Right atrium auricular region (tissue), 2 donors: Measurements from ENCODE around the gene AHNAK. TPM values are rescaled to one million over a fixed set of nuclear protein-coding genes. Genes with fewer than 3 reads are reported as not detected.
"Not testable (repeated sequence)": the region's sequence is repeated elsewhere in the genome, so short reads cannot be mapped to it uniquely, and the experiment has no call there.

ENCODE experiments used
- DNase-seq: peaks from one replicate; pipeline ENCODE4 v3.0.0-alpha.2; 2019; ENCODE audit warnings: low spot score
- H3K27ac ChIP-seq, 2 donors: fragments of 200-600 bp; sonication (generic); 1 replicate in 1 of 2; 2 replicates in 1 of 2; pipeline ENCODE4 v1.5.1; 2016 to 2019
- H3K27me3 ChIP-seq, 2 donors: fragments of 200-600 bp; sonication (generic); one replicate each; pipeline versions ENCODE4 v1.5.1 to v1.6.0; 2017 to 2019
- H3K36me3 ChIP-seq: fragments of 200-600 bp; sonication (generic); one replicate; pipeline ENCODE4 v1.5.1; 2016
- H3K4me1 ChIP-seq, 2 donors: fragments of 200-600 bp; sonication (generic); one replicate each; pipeline versions ENCODE4 v1.5.1 to v1.6.0; 2017 to 2019
- H3K4me3 ChIP-seq, 2 donors: fragments of 200-600 bp; sonication (generic); 1 replicate in 1 of 2; 2 replicates in 1 of 2; pipeline ENCODE4 v1.5.1; 2017 to 2019; ENCODE audit warnings: mild to moderate bottlenecking in 1 of 2, moderate library complexity in 1 of 2
- H3K9me3 ChIP-seq, 2 donors: fragments of 200-600 bp; sonication (generic); one replicate each; pipeline ENCODE4 v1.5.1; 2019
- total RNA-seq, 2 donors: library from RNA; depleted of rRNA; stranded (reverse); fragments of >200 nt; gene quantifications; one replicate each; pipeline ENCODE4 v1.1.0, GENCODE V29; 2016
- TF ChIP-seq, protein P1 (sequence below), 2 donors: fragments of 200-600 bp; sonication (generic); IDR thresholded peaks; one replicate each; pipeline ENCODE4 v1.5.1; 2019; ENCODE audit warnings: antibody characterized with exemption in 2 of 2

AHNAK gene
- total RNA-seq, 2 donors from 2014 or later, result 270 to 441 TPM

DNA sequence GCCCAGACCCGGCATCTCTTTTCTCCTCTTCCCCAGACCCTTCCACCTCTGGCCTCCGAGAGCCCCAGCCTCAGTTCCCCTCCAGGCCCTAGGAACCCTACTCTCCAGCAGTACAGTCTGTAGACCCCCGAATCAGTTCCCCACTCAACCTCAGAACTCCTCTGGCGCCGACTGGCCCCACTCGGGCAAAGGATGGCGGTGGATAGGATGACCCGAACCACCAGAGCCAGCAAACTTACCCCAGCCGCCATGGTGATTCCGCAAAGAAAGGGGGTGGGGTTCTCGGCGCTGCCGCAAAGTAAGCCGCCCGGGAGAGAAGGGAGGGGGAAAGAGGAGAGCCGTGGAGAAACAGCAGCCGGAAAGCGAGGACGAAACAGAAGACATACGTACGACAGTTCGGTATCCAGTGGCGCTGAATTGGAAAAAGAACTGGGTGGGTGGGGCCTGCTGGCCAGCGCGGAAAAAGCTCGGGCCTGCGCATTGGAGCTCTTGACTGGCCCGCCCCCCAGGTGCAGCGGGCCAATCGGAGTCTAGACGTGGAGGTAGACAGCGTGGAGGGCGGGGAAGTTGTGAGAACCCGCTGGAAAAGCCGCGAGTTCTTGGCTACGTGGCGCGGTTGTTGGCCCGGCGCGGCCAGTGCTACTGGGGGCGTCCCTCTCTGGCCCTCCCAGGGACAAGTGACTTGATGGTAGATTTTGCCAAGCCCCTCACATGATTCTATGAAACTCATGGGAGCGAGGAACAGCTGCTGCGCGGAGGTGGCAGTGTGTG, 27.2 kb upstream of the AHNAK start, which contains the start of gene EEF1G:
Gene EEF1G (minus strand): TSS at position 300 of the 771 bp plus-strand sequence. CDS start 49 bp downstream, at position 251.
- Histone ChIP-seq H3K4me3 (peak within 1 kb of the TSS; percentile 79 to 85), H3K36me3 (peaks cover 56% of the 10 kb centered on the region), H3K4me1 (peaks cover 0 to 44% of the 10 kb centered on the region in 2 donors), H3K27me3 (no peaks in the 10 kb centered on the region), H3K9me3 (no peaks in the 10 kb centered on the region), H3K27ac (peak within 1 kb of the TSS; percentile 91 to 96)
- peak; percentile 99 for DNase-seq
- TF ChIP-seq, protein P1, sequence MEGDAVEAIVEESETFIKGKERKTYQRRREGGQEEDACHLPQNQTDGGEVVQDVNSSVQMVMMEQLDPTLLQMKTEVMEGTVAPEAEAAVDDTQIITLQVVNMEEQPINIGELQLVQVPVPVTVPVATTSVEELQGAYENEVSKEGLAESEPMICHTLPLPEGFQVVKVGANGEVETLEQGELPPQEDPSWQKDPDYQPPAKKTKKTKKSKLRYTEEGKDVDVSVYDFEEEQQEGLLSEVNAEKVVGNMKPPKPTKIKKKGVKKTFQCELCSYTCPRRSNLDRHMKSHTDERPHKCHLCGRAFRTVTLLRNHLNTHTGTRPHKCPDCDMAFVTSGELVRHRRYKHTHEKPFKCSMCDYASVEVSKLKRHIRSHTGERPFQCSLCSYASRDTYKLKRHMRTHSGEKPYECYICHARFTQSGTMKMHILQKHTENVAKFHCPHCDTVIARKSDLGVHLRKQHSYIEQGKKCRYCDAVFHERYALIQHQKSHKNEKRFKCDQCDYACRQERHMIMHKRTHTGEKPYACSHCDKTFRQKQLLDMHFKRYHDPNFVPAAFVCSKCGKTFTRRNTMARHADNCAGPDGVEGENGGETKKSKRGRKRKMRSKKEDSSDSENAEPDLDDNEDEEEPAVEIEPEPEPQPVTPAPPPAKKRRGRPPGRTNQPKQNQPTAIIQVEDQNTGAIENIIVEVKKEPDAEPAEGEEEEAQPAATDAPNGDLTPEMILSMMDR (IDR thresholded peaks at IDR 0.05), result no peak

DNA sequence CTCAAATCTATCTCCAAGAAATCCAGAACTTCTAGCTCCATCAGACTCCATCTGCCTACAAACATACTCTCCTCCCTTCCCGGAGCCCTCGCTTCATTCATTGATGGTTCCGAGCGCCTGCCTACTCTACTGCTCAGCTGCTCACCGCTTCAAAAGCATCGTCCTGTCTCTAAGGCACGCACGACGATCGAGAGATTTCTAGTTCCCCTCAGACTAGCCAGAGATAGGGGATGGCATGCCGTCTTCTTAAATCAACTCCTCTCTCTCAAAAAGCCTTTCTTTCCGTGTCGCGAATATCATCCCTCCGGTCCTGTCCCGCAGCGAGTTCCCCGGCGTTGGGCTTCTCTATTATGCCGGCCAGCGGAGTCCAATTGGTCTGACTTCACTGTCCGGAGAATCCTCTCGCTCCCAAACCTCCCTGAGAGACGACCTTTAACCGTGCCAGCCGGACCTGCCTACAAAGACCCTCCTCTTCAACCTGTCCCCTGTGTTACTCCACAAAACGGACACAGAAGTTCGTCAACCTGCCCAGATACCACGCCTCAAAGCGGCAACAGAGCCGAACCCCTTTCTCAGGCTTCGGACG, 26.5 kb upstream of the AHNAK start:
- H3K4me3 ChIP-seq, result peak overlapping the region; percentile 79 to 85
- peaks cover 0 to 44% of the 10 kb centered on the region in 2 donors for H3K4me1 ChIP-seq
- peaks cover 56% of the 10 kb centered on the region for H3K36me3 ChIP-seq
- H3K27me3 ChIP-seq, result no peaks in the 10 kb centered on the region
- DNase-seq, result no peak
- no peaks in the 10 kb centered on the region for H3K9me3 ChIP-seq
- peak overlapping the region; percentile 80 to 84 for H3K27ac ChIP-seq
- TF ChIP-seq, protein P1 (IDR thresholded peaks at IDR 0.05), result no peak

DNA sequence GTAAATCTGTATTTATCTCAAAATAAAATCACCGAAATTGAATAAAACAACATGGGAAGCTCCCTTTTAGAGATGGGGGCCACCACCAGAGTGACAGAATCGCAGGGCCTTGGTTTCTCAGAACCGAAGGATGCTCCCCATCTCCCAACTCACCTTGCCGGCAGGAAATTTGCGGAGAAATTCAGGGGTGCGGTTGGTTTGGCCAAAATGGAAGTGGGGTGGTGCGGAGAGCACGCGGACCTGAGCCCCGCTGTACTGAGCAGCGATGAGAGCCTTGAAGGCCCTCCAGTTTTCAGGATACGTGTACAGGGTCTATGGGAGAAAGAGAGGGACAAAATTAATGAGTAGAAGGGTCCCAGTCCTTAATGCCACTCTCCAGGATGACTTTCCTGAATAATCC, 25.8 kb upstream of the AHNAK start:
- DNase-seq, result no peak
- Histone ChIP-seq H3K4me1 (peaks cover 0 to 44% of the 10 kb centered on the region in 2 donors), H3K36me3 (peaks cover 61% of the 10 kb centered on the region), H3K27me3 (no peaks in the 10 kb centered on the region), H3K4me3 (peak overlapping the region; percentile 79 to 85), H3K27ac (peak overlapping the region; percentile 80 to 84), H3K9me3 (no peaks in the 10 kb centered on the region)
- TF ChIP-seq, protein P1 (IDR thresholded peaks at IDR 0.05), result no peak

DNA sequence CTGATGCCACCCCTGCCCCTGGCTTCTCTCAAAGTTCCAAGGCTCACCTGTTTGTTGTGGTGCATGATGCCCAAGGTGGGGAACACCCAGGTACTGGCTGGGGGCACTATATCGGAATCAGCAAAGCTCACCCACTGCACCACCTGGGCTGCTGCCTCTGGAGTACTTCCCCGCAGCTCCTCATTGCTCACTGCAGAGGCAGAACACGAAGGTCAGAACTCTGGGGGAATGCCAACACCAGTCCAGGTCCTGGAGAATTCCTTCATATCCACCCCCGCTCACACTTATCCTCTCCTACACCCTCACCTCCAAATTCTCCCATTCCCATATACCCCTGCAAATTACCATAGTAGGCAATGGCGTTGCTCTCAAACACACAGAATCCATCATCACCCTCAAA, 24.9 kb upstream of the AHNAK start:
- Histone ChIP-seq H3K36me3 (peaks cover 69% of the 10 kb centered on the region), H3K4me1 (peaks cover 0 to 39% of the 10 kb centered on the region in 2 donors)
- not testable (repeated sequence) for H3K27me3 ChIP-seq, DNase-seq, H3K4me3 ChIP-seq, H3K27ac ChIP-seq, H3K9me3 ChIP-seq

DNA sequence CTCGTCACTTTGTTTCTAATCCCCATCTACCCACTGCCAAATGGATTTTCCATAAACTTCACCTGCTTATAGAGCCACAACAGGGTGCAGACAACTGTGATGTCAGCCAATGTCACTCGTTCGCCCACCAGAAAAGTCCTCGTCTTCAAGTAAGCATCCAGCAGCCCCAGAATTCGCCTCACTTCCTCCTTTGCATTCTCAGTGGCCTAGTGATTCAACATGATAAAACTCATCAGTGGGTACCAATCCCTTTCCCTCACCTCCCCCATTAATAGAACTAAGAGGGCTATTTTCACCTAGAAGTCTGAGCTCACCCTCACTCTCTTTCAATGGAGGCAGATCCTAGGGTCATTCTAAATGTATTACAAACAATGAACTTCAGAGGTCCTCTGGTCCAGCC, 24.3 kb upstream of the AHNAK start:
- not testable (repeated sequence) for H3K4me3 ChIP-seq, DNase-seq, H3K9me3 ChIP-seq, H3K27me3 ChIP-seq, H3K27ac ChIP-seq
- peaks cover 0 to 33% of the 10 kb centered on the region in 2 donors for H3K4me1 ChIP-seq
- H3K36me3 ChIP-seq, result peaks cover 69% of the 10 kb centered on the region

DNA sequence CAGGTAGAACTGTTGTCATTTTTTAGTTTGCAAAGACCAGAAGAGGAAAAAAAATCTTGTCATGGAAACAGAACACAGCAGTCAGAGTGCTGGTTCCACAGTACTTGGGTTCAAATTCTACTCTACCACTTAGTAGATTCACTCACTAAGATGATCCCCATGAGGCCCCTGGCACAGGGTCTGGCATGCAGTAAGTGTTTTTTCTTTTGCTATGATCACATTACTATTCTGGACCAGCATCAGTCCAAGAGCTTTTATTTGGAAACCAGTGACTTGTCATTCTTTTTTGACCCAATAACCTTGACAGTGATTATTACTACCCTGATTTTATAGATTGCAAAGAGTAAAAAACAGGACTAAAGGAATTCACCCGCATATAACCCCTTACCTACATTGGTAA, 23.0 kb upstream of the AHNAK start:
- H3K27ac ChIP-seq, result no peak overlapping the region
- peaks cover 0 to 20% of the 10 kb centered on the region in 2 donors for H3K4me1 ChIP-seq
- H3K9me3 ChIP-seq, result no peaks in the 10 kb centered on the region
- TF ChIP-seq, protein P1 (IDR thresholded peaks at IDR 0.05), result no peak
- no peaks in the 10 kb centered on the region for H3K27me3 ChIP-seq
- peaks cover 75% of the 10 kb centered on the region for H3K36me3 ChIP-seq
- no peak overlapping the region for H3K4me3 ChIP-seq
- DNase-seq, result no peak
